SU-DHL-6 (cell line): ENCODE data around the gene NOL9.

Experiments
- EZH2phosphoT487 ChIP-seq: fragments of 200-600 bp; sonication (generic), shearing (Covaris generic); conservative IDR thresholded peaks from 2 replicates; pipeline ENCODE4 v1.6.1; 2018; ENCODE audit warnings: mild to moderate bottlenecking, antibody characterized with exemption, low read length, moderate library complexity, mixed read lengths
- TF ChIP-seq, protein P1 (sequence below): fragments of 200-600 bp; sonication (generic); IDR thresholded peaks from one replicate; pipeline ENCODE4 v1.5.1; 2017; ENCODE audit warnings: antibody characterized with exemption, mild to moderate bottlenecking, low read length, moderate library complexity; ENCODE audit not compliant: insufficient read depth, poor library complexity, severe bottlenecking

- TF ChIP-seq, protein P1, sequence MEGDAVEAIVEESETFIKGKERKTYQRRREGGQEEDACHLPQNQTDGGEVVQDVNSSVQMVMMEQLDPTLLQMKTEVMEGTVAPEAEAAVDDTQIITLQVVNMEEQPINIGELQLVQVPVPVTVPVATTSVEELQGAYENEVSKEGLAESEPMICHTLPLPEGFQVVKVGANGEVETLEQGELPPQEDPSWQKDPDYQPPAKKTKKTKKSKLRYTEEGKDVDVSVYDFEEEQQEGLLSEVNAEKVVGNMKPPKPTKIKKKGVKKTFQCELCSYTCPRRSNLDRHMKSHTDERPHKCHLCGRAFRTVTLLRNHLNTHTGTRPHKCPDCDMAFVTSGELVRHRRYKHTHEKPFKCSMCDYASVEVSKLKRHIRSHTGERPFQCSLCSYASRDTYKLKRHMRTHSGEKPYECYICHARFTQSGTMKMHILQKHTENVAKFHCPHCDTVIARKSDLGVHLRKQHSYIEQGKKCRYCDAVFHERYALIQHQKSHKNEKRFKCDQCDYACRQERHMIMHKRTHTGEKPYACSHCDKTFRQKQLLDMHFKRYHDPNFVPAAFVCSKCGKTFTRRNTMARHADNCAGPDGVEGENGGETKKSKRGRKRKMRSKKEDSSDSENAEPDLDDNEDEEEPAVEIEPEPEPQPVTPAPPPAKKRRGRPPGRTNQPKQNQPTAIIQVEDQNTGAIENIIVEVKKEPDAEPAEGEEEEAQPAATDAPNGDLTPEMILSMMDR, result no peak
- TF ChIP-seq EZH2phosphoT487, result no peak
These were observed 45.5 kb downstream of the NOL9 start for GRCh38 chr1:6508816-6509189.
